ENCODE measurements around the gene TTYH3. TPM values are rescaled to one million over a fixed set of nuclear protein-coding genes. Genes with fewer than 3 reads are reported as not detected.

The TTYH3 gene
- total and polyA plus RNA-seq, 2 of the 8 experiments (the other 6 are each of a cell fraction or from before 2014, with no cell fraction given), result 66.2 to 169 TPM

DNA sequence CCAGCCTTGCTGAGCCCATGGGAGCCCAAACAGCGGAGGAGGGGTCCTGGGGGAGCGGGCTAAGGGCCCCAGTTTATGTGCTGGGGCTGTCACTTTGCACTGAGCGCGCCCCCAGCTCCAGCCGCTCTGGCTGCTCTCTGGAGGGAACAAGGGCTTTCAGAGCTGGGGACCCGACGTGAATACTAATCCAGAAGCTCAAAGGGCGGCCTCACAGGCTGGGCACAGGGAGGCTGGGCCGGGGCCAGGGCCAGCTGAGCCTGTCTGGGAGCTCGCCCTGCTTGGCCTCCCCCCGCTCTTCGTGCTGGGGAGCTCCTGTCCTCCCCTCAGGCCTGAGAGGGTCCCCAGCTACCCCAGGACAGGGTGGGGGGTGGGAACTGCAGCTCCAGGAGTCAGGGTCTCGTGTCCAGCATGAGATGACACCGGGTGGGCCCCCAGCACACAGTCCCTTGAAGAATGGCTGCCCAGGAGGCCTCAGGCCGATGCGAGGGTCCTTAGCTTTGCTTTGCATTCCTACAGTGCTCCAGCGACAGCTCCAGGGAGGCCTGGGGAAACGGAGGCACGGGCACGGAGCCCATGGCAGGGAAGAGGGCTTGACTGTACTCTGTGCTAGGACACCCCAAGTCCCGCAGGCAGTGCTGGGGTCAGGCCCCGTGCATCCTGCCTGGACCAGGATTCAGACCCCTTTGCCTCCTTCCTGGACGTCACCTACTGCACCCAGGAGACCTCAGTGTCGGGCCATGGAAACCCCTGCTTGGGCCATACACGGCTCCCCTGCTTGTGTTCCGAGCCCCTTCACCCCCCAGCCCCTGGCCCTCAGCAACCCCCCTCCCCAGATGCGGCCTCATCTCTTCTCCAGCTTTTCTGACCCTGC lies 50.4 kb downstream of the TTYH3 start:
- no peak overlapping the region for H3K23ac ChIP-seq (ENCODE audit: insufficient read length)
- H2AK5ac ChIP-seq (ENCODE audit: low read depth, low read length), result no peak overlapping the region
- POLR2A ChIA-PET (ENCODE audit: partially characterized antibody), result interaction anchor here (0.6 to 1.4 kb wide), 4 partner anchors 9 to 20 kb away, joined by 3 to 6 read pairs (median 5); no protein-coding TSS in a partner anchor
- no peak overlapping the region for H3K14ac ChIP-seq (ENCODE audit: insufficient read length)
- peaks cover 0 to 6% (median 3%) of the 10 kb centered on the region in 4 experiments; a peak in 6 of 7 replicates for H3K27me3 ChIP-seq (replicated peaks in 1 of 4; ENCODE audit: control insufficient read depth in 3 of 4, extremely low read depth in 1 of 4, insufficient read depth in 3 of 4, low read length in 3 of 4)
- no peaks in the 10 kb centered on the region for H3K23me2 ChIP-seq (ENCODE audit: low read depth, low read length)
- H2BK5ac ChIP-seq (ENCODE audit: low read depth, low read length), result no peak overlapping the region; the same call in 1 of the 2 replicates
- no peak overlapping the region for H2BK20ac ChIP-seq (ENCODE audit: low read length)
- no peaks in the 10 kb centered on the region for H4K20me1 ChIP-seq (replicated peaks in 1 of 2; ENCODE audit: control insufficient read depth in 1 of 2, insufficient read depth in 2 of 2, low read length in 2 of 2)
- no peaks in the 10 kb centered on the region for H3K79me2 ChIP-seq (ENCODE audit: control insufficient read depth in 1 of 2, insufficient read depth in 2 of 2, low read length in 2 of 2)
- no peaks in the 10 kb centered on the region; a peak in 1 of 7 replicates for H3K4me1 ChIP-seq (replicated peaks in 1 of 4; ENCODE audit: control insufficient read depth in 3 of 4, insufficient read depth in 4 of 4, low read length in 3 of 4)
- H3K4me3 ChIP-seq (ENCODE audit: extremely low read depth in 1 of 4, insufficient read depth in 2 of 4, low read depth in 3 of 4, low read length in 4 of 4), result no peak overlapping the region
- CTCF ChIA-PET (ENCODE audit: partially characterized antibody), result interaction anchor here (0.5 to 5.4 kb wide), 23 partner anchors 10 to 1498 kb away, joined by 3 to 59 read pairs (median 7); no protein-coding TSS in a partner anchor
- no peaks in the 10 kb centered on the region; a peak in 1 of 4 replicates for H3K9me3 ChIP-seq (ENCODE audit: insufficient read depth in 2 of 2, low read depth in 1 of 2, low read length in 1 of 2)
- H2BK12ac ChIP-seq (ENCODE audit: low read depth, low read length), result no peak overlapping the region
- no peak overlapping the region for H2BK120ac ChIP-seq (replicated peaks; ENCODE audit: low read depth, low read length)
- H3K9ac ChIP-seq (replicated peaks in 1 of 4; ENCODE audit: extremely low read depth in 1 of 4, low read depth in 3 of 4, low read length in 3 of 4), result no peak overlapping the region; a peak in 1 of 7 replicates
- H3K18ac ChIP-seq (ENCODE audit: extremely low read depth, low read length), result no peak overlapping the region
- H3K4ac ChIP-seq (replicated peaks; ENCODE audit: insufficient read length, low read depth, low read length), result no peak overlapping the region
- H3K56ac ChIP-seq (replicated peaks; ENCODE audit: insufficient read length, low read depth, low read length), result no peak overlapping the region
- no peak for FAIRE-seq
- H3K36me3 ChIP-seq (ENCODE audit: control insufficient read depth in 2 of 4, insufficient read depth in 4 of 4, low read length in 3 of 4), result no peaks in the 10 kb centered on the region
- H4K8ac ChIP-seq (ENCODE audit: extremely low read depth, insufficient read depth, low read length), result no peak overlapping the region
- no peak overlapping the region for H4K5ac ChIP-seq (ENCODE audit: insufficient read length, low read depth, low read length)
- H3K79me1 ChIP-seq (ENCODE audit: low read depth, low read length), result no peaks in the 10 kb centered on the region
- DNase-seq (ENCODE audit: low read depth in 1 of 2, low spot score in 2 of 2), result no peak
- H2AFZ ChIP-seq (ENCODE audit: low read length), result no peak overlapping the region
- 89% methylated on average over 20 of the region's 27 CpGs; no CpG with 5 or more reads in 1 of the 2 experiments for WGBS, 2 experiments (ENCODE audit: extremely low coverage in 1 of 2, insufficient coverage in 1 of 2, insufficient read length in 1 of 2, insufficient replicate concordance in 2 of 2, low coverage in 1 of 2, low lambda C conversion rate in 2 of 2, missing lambda C conversion rate in 1 of 2)
- H3K4me2 ChIP-seq (ENCODE audit: insufficient read depth in 1 of 2, low read depth in 2 of 2, low read length in 2 of 2), result no peak overlapping the region
- no peak overlapping the region for H4K91ac ChIP-seq (replicated peaks; ENCODE audit: insufficient read length, low read length)
- no peak overlapping the region for H3K27ac ChIP-seq (ENCODE audit: low read depth, low read length)
- H2BK15ac ChIP-seq (ENCODE audit: low read length), result no peak overlapping the region
- TF ChIP-seq BCL11A (IDR thresholded peaks at IDR 0.05; ENCODE audit: low read depth in 2 of 2, low read length in 2 of 2) (no peak), ZNF274 (IDR thresholded peaks at IDR 0.05; ENCODE audit: borderline replicate concordance, extremely low read depth, low read length) (no peak), KDM1A (IDR thresholded peaks at IDR 0.05; ENCODE audit: borderline replicate concordance, low read length) (no peak), SP4 (IDR thresholded peaks at IDR 0.05; ENCODE audit: low read length) (no peak), BACH1 (IDR thresholded peaks at IDR 0.05; ENCODE audit: low read length) (no peak), KDM5A (IDR thresholded peaks at IDR 0.05; ENCODE audit: low read length) (no peak), TCF12 (IDR thresholded peaks at IDR 0.05; ENCODE audit: low read depth, low read length) (no peak)
- TF ChIP-seq, protein P1, sequence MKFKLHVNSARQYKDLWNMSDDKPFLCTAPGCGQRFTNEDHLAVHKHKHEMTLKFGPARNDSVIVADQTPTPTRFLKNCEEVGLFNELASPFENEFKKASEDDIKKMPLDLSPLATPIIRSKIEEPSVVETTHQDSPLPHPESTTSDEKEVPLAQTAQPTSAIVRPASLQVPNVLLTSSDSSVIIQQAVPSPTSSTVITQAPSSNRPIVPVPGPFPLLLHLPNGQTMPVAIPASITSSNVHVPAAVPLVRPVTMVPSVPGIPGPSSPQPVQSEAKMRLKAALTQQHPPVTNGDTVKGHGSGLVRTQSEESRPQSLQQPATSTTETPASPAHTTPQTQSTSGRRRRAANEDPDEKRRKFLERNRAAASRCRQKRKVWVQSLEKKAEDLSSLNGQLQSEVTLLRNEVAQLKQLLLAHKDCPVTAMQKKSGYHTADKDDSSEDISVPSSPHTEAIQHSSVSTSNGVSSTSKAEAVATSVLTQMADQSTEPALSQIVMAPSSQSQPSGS (IDR thresholded peaks at IDR 0.05; ENCODE audit: low read length), result no peak
- TF ChIP-seq, protein P2, sequence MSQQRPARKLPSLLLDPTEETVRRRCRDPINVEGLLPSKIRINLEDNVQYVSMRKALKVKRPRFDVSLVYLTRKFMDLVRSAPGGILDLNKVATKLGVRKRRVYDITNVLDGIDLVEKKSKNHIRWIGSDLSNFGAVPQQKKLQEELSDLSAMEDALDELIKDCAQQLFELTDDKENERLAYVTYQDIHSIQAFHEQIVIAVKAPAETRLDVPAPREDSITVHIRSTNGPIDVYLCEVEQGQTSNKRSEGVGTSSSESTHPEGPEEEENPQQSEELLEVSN (IDR thresholded peaks at IDR 0.05), result no peak

Measured in H1 (cell line).